NCI-H345 treated with DMSO at 0.1 percent for 48 hours (cell line): ENCODE data around the gene NFATC2.
"Not testable (repeated sequence)": the region's sequence is repeated elsewhere in the genome, so short reads cannot be mapped to it uniquely, and the experiment has no call there.

Source experiments
- DNase-seq: peaks from one replicate; lab custom pipeline; 2025; ENCODE audit not compliant: unreplicated experiment; lab: John Stamatoyannopoulos, UW

The NFATC2 gene

DNA sequence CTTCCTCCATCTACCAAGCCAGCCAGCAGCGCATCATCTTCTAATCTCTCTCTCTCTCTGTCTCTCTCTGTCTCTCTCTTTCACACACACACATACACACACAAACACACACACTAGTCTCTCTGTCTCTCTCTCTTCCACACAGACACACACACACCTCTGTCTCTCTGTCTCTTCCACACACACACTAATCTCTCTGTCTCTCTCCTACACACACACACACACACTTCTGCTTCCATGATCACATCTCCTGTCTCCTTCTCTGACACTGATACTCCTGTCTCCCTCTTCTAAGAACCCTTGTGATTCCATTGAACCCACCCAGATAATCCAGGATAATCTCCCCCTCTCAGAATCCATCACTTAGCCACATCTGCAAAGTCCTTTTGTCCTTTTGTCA, 181.3 kb downstream of the NFATC2 start:
- DNase-seq: no peak

GRCh38 chr20:51360451-51361201, 181.9 kb downstream of the NFATC2 start:
- DNase-seq: no peak

DNA sequence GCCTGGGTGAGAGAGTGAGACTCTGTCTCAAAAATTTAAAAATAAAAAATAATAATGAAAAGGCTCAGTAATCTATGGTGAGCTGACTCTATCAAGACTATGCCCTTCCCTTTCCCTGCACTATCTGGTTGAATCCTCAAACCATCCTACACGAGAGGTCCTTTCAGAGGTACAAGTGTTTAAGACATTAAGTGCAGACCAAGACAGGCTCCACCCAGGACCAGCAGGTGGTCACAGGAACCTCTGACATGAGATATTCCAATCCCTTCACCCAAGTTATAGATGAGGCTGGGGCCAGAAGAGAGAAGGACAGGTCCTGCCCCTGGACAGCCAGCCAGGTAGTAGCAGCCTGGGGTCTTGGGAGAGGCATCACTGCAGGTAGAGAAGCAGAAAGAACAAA, 182.6 kb downstream of the NFATC2 start:
- no peak for DNase-seq

DNA sequence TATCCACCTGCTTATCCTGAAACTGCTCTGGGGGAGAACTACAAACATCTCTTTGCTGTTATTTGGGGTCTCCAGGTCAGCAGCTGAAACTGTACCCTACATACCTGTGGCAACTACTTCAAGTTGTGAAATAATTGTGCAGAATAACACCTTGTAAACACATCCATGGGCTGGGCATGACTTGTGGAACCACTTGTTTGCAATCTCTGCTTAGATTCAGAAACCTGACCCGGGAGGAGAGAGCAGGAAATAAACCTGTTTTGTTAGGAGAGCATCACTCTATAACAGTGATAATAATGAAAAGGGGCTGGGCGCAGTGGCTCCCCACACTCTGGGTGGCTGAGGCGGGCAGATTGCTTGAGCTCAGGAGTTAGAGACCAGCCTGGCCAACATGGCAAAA, 183.1 kb downstream of the NFATC2 start:
- DNase-seq: no peak

- DNase-seq: no peak
These were observed 184.3 kb downstream of the NFATC2 start for GRCh38 chr20:51358032-51358724.

GRCh38 chr20:51357543-51357942, 185.0 kb downstream of the NFATC2 start:
- no peak for DNase-seq

DNA sequence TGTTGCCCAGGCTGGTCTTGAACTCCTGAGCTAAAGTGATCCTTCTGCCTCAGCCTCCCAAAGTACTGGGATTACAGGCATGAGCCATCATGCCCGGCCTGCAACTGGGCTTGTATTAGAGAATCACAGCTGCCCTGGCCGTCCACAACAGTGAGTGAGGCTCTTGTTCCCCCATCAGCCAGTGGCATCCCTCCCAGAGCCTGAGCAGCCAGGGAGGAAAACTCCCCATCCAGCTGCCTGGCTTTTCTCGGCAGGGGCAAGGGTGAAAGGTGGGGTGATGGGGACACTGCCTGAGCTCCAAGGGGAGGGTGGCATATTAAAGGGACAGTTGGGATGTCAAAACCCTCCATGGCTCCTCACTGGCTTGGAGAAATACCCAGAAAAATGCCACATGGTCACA, 185.6 kb downstream of the NFATC2 start:
- no peak for DNase-seq

DNA sequence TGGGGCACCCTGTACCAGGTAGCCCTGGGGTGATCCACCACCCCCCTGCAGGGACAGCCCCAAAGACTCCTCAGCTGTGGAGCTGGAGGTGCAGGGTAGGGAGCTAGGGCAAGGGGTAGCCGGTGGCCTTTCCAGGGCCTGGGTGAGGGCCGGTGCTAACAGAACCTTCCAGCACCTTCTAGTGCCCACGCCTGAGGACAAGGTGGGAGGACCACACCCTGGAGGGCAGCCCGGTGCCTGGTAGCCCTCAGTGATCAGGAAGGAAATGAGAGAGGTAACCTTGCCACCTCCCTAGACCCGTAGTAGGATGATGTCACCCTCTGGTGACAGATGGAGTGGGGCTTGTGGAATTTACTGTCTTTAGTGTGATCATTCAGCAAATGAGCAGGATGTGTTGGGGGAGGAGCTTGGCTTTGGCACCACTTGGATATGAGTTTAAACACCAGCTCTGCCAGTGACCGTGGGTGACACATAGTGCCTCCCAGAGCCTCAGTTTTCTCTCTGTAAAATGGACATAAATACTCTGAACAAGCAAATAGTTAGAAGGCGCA, 187.7 kb downstream of the NFATC2 start:
- DNase-seq: no peak

GRCh38 chr20:51354191-51354768, 188.2 kb downstream of the NFATC2 start:
- DNase-seq: no peak

- DNase-seq: no peak
These were observed 189.0 kb downstream of the NFATC2 start for GRCh38 chr20:51353491-51353890.

- DNase-seq: no peak
These were observed 189.7 kb downstream of the NFATC2 start for GRCh38 chr20:51352791-51353190.

- no peak for DNase-seq
These were observed 191.4 kb downstream of the NFATC2 start for GRCh38 chr20:51350941-51351631.

- DNase-seq: no peak
These were observed 193.6 kb downstream of the NFATC2 start for GRCh38 chr20:51348876-51349275.

- DNase-seq: no peak
These were observed 194.7 kb downstream of the NFATC2 start for GRCh38 chr20:51347831-51348230.

DNA sequence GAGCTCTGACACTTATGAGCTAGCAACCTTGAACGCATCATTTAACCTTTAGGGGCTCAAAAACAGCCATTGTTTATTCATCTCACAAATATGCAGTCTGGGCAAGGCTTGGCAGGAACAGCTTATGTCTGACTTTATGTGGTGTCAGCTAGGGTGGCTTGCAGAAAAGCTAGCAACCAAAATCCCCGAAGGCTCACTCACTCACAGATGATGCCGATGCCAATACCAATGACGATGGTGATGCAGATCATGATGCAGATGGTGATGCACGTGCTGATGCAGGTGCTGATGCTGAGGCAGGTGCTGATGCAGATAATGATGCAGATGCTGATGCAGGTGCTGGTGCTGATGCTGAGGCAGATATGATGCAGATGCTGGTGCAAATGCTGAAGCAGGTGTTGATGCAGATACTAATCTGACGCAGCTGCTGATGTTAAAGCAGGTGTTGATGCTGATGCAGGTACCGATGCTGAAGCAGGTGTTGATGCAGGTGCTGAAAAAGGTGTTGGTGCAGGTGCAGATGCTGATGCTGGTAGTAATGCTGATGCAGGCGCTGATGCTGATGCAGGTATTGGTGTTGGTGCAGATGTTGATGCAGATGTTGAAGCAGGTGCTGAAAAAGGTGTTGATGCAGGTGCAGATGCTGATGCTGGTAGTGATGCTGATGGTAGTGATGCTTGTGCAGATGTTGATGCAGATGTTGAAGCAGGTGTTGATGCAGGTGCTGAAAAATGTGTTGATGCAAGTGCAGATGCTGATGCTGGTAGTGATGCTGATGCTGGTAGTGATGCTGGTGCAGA, 195.6 kb downstream of the NFATC2 start:
- no peak for DNase-seq

DNA sequence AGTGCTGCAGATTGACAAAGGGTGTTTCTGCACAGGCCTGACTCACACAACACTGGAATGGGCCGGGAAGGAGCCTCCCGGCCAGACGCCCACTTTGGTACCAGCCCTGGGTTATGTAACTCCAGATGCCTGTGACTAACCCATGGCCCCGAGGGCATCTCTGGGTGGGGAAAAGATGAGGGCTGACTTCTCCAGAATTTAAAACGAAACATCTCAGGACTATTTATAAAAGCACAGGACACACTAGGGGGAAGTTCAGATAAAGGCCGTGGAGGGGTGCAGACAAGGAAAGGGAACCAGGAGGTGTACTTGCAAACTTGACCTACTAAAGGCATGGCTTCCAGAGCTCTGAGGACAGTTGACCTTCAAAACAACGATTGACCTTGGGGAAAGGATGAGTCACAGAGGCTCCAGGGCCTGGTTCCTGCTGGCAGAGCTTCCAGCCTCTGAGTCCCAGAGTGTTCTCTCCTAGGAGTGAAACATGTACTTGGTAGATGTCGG, 196.9 kb downstream of the NFATC2 start:
- DNase-seq: no peak

DNA sequence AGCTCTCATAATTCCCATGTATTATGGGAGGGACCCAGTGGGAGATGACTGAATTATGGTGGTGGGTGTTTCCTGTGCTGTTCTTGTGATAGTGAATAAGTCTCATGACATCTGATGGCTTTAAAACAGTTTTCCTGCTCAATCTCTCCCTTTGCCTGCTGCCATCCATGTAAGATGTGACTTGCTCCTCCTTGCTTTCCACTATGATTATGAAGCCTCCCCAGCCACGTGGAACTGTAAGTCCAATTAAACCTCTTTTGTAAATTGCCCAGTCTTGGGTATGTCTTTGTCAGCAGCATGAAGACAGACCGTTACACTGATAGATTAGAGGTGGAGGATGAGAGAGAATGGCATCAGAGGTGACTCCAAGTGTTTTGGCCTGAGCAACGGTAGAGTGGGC, 198.7 kb downstream of the NFATC2 start:
- DNase-seq: not testable (repeated sequence)

GRCh38 chr20:51342510-51343236, 199.8 kb downstream of the NFATC2 start:
- DNase-seq: no peak

GRCh38 chr20:51341581-51341980, 200.9 kb downstream of the NFATC2 start:
- no peak for DNase-seq

DNA sequence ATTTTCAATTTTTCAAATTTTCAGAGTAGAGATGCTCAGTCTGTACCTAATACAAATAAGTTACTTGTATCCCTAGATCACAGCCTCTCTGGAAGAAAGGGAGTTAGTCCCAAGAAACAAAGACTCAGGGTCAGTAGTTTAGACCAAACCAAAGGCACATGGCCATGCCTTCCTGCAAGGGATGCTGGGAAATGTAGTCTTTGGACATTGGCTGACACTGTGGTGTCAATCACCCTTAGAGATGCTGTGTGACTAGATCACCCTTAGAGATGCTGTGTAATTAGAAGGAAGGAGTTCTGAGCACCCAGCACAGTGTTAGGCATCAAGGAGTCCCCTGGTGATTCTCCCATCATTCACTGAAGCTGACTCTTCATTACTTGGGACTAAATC, 202.1 kb downstream of the NFATC2 start:
- no peak for DNase-seq
